GM19099 (cell line): ENCODE measurements around the gene PPIG.

Experiments used
- POLR2A ChIP-seq: IDR thresholded peaks from 3 replicates; pipeline ENCODE4 v1.6.1; 2011; ENCODE audit warnings: low read depth; ENCODE audit not compliant: insufficient read length; ENCODE audit errors: extremely low read depth

Gene PPIG

GRCh38 chr2:169584005-169584877, at the start of gene PPIG:
Gene PPIG, plus strand, starts transcription at chr2:169584351. Its CDS starts 19,691 bp downstream, at chr2:169604042.
- TF ChIP-seq POLR2A, result peak; percentile 64

GRCh38 chr2:169540146-169540545, 44.0 kb upstream of the PPIG start:
- no peak for TF ChIP-seq POLR2A

- no peak for TF ChIP-seq POLR2A
Measured at GRCh38 chr2:169542433-169542832, 41.7 kb upstream of the PPIG start.

GRCh38 chr2:169546756-169547155, 37.4 kb upstream of the PPIG start:
- no peak for TF ChIP-seq POLR2A

GRCh38 chr2:169561364-169561763, 22.8 kb upstream of the PPIG start:
- no peak for TF ChIP-seq POLR2A

- no peak for TF ChIP-seq POLR2A
Measured at GRCh38 chr2:169562519-169562918, 21.6 kb upstream of the PPIG start.

- TF ChIP-seq POLR2A, result no peak
Measured at GRCh38 chr2:169565686-169566085, 18.5 kb upstream of the PPIG start.

- no peak for TF ChIP-seq POLR2A
Measured at GRCh38 chr2:169569948-169570347, 14.2 kb upstream of the PPIG start.

GRCh38 chr2:169571571-169571970, 12.6 kb upstream of the PPIG start:
- TF ChIP-seq POLR2A, result no peak

- TF ChIP-seq POLR2A, result no peak
Measured at GRCh38 chr2:169572189-169572588, 12.0 kb upstream of the PPIG start.

GRCh38 chr2:169572821-169573159, 11.4 kb upstream of the PPIG start:
- no peak for TF ChIP-seq POLR2A

GRCh38 chr2:169573160-169573973, 10.8 kb upstream of the PPIG start, which contains the start of gene FASTKD1:
Gene FASTKD1, minus strand, starts transcription at chr2:169573865. Its CDS starts 1,836 bp downstream, at chr2:169572029.
- TF ChIP-seq POLR2A, result peak; percentile 64

GRCh38 chr2:169573974-169574299, 10.2 kb upstream of the PPIG start:
- no peak for TF ChIP-seq POLR2A

GRCh38 chr2:169579044-169579443, 5.1 kb upstream of the PPIG start:
- no peak for TF ChIP-seq POLR2A

GRCh38 chr2:169583518-169583917, 633 bp upstream of the PPIG start:
- no peak for TF ChIP-seq POLR2A

- TF ChIP-seq POLR2A, result no peak
Measured at GRCh38 chr2:169585673-169586072, 1.5 kb downstream of the PPIG start.
